H9 (cell line): ENCODE measurements around the gene EEF1E1. TPM values are rescaled to one million over a fixed set of nuclear protein-coding genes. Genes with fewer than 3 reads are reported as not detected.

Experiments used
- DNase-seq: peaks from one replicate; pipeline ENCODE4 v3.0.0-alpha.2; 2017
- H2AFZ ChIP-seq: one replicate; pipeline ENCODE4 v1.6.1; 2013; ENCODE audit warnings: mild to moderate bottlenecking, low read length, control low read depth, moderate library complexity
- H2AK5ac ChIP-seq: 2 replicates; pipeline ENCODE4 v1.6.1; 2013; ENCODE audit warnings: low read length, control low read depth, mixed read lengths; ENCODE audit not compliant: insufficient read length
- H2BK120ac ChIP-seq: one replicate; pipeline ENCODE4 v1.6.1; 2013; ENCODE audit warnings: low read depth, mild to moderate bottlenecking, low read length, control low read depth, inconsistent platforms; ENCODE audit not compliant: poor library complexity, severe bottlenecking
- H2BK12ac ChIP-seq: 2 replicates; pipeline ENCODE4 v1.6.1; 2013; ENCODE audit warnings: low read length, control low read depth, mixed read lengths, low read depth; ENCODE audit not compliant: insufficient read length
- H2BK15ac ChIP-seq: 2 replicates; pipeline ENCODE4 v1.6.1; 2013; ENCODE audit warnings: low read depth, low read length, control low read depth
- H2BK20ac ChIP-seq: one replicate; pipeline ENCODE4 v1.6.1; 2013; ENCODE audit warnings: low read depth, mild to moderate bottlenecking, low read length, control low read depth, inconsistent platforms; ENCODE audit not compliant: poor library complexity, severe bottlenecking
- H2BK5ac ChIP-seq: 2 replicates; pipeline ENCODE4 v1.6.1; 2013; ENCODE audit warnings: low read length, control low read depth, mixed read lengths; ENCODE audit not compliant: insufficient read length
- H3K14ac ChIP-seq: 2 replicates; pipeline ENCODE4 v1.6.1; 2013; ENCODE audit warnings: low read length, control low read depth; ENCODE audit not compliant: insufficient read depth
- H3K18ac ChIP-seq: 2 replicates; pipeline ENCODE4 v1.6.1; 2013; ENCODE audit warnings: low read depth, mild to moderate bottlenecking, mixed read lengths, low read length, control low read depth; ENCODE audit not compliant: insufficient read length
- H3K23ac ChIP-seq: 2 replicates; pipeline ENCODE4 v1.6.1; 2013; ENCODE audit warnings: low read length, control low read depth, mixed read lengths, low read depth; ENCODE audit not compliant: insufficient read length
- H3K23me2 ChIP-seq: 2 replicates; pipeline ENCODE4 v1.6.1; 2013; ENCODE audit warnings: low read depth, mild to moderate bottlenecking, mixed read lengths, low read length, control low read depth; ENCODE audit not compliant: insufficient read length, poor library complexity, severe bottlenecking
- H3K27ac ChIP-seq: 2 replicates; pipeline ENCODE4 v1.5.1; 2013; ENCODE audit warnings: low read length, control low read depth, mixed read lengths, low read depth; ENCODE audit not compliant: insufficient read length
- H3K27me3 ChIP-seq: 2 replicates; pipeline ENCODE4 v1.6.1; 2013; ENCODE audit warnings: low read length, control low read depth, inconsistent platforms; ENCODE audit not compliant: insufficient read depth
- H3K4ac ChIP-seq: 2 replicates; pipeline ENCODE4 v1.6.1; 2013; ENCODE audit warnings: low read depth, mild to moderate bottlenecking, control low read depth, inconsistent platforms, low read length, moderate library complexity
- H3K4me1 ChIP-seq: 2 replicates; pipeline ENCODE4 v1.6.1; 2013; ENCODE audit warnings: low read length, control low read depth, inconsistent platforms; ENCODE audit not compliant: insufficient read depth
- H3K4me2 ChIP-seq: 2 replicates; pipeline ENCODE4 v1.6.1; 2013; ENCODE audit warnings: low read length, control low read depth, mixed read lengths; ENCODE audit not compliant: insufficient read length, insufficient read depth
- H3K56ac ChIP-seq: 2 replicates; pipeline ENCODE4 v1.6.1; 2013; ENCODE audit warnings: low read depth, mild to moderate bottlenecking, mixed read lengths, low read length, control low read depth; ENCODE audit not compliant: insufficient read length
- H3K79me1 ChIP-seq: 2 replicates; pipeline ENCODE4 v1.6.1; 2013; ENCODE audit warnings: low read depth, mild to moderate bottlenecking, moderate library complexity, low read length, control low read depth, inconsistent platforms; ENCODE audit not compliant: insufficient read depth, poor library complexity, severe bottlenecking
- H3K79me2 ChIP-seq: 2 replicates; pipeline ENCODE4 v1.6.1; 2013; ENCODE audit warnings: low read length, control low read depth, inconsistent platforms; ENCODE audit not compliant: insufficient read depth
- H3K9ac ChIP-seq: 2 replicates; pipeline ENCODE4 v1.6.1; 2013; ENCODE audit warnings: low read length, control low read depth, mixed read lengths; ENCODE audit not compliant: insufficient read length; ENCODE audit errors: extremely low read depth
- H3K9me3 ChIP-seq: one replicate; pipeline ENCODE4 v1.6.1; 2013; ENCODE audit warnings: low read depth, low read length, inconsistent platforms; ENCODE audit not compliant: control insufficient read depth
- H3T11ph ChIP-seq: one replicate; pipeline ENCODE4 v1.6.1; 2013; ENCODE audit warnings: mild to moderate bottlenecking, low read length, control low read depth, inconsistent platforms
- H4K20me1 ChIP-seq: one replicate; pipeline ENCODE4 v1.6.1; 2013; ENCODE audit not compliant: control insufficient read depth, insufficient read length, insufficient read depth
- H4K5ac ChIP-seq: 2 replicates; pipeline ENCODE4 v1.6.1; 2013; ENCODE audit warnings: low read depth, mild to moderate bottlenecking, mixed read lengths, low read length, control low read depth; ENCODE audit not compliant: insufficient read length
- H4K8ac ChIP-seq: replicated peaks from 2 replicates; pipeline ENCODE4 v1.6.1; 2013; ENCODE audit warnings: low read length, control low read depth, mixed read lengths, low read depth; ENCODE audit not compliant: insufficient read length
- H4K91ac ChIP-seq: 2 replicates; pipeline ENCODE4 v1.6.1; 2013; ENCODE audit warnings: low read depth, mild to moderate bottlenecking, moderate library complexity, mixed read lengths, low read length, control low read depth; ENCODE audit not compliant: insufficient read length
- H3K27ac Mint-ChIP-seq, 3 experiments: 2 replicates in 2 of 3; 3 replicates in 1 of 3; pipeline ENCODE4 v1.8.0; 2020 to 2021; ENCODE audit warnings: mixed read lengths in 3 of 3, mild to moderate bottlenecking in 1 of 3, moderate library complexity in 1 of 3
- H3K27me3 Mint-ChIP-seq: 2 replicates; pipeline ENCODE4 v1.8.0; 2021; ENCODE audit warnings: low read depth, mild to moderate bottlenecking, moderate library complexity, mixed read lengths
- H3K36me3 Mint-ChIP-seq, 3 experiments: 2 replicates in 2 of 3; 3 replicates in 1 of 3; pipeline ENCODE4 v1.8.0; 2020 to 2021; ENCODE audit warnings: low read depth in 3 of 3, mixed read lengths in 3 of 3; ENCODE audit not compliant: insufficient read depth in 1 of 3
- H3K4me1 Mint-ChIP-seq, 2 experiments: 2 replicates each; pipeline ENCODE4 v1.8.0; 2020; ENCODE audit warnings: mixed read lengths in 2 of 2
- H3K4me3 Mint-ChIP-seq, 2 experiments: 2 replicates in 1 of 2; 3 replicates in 1 of 2; pipeline ENCODE4 v1.8.0; 2020 to 2021; ENCODE audit warnings: mild to moderate bottlenecking in 2 of 2, mixed read lengths in 2 of 2, moderate library complexity in 1 of 2
- H3K9me3 Mint-ChIP-seq, 2 experiments: 2 replicates in 1 of 2; 3 replicates in 1 of 2; pipeline ENCODE4 v1.8.0; 2020; ENCODE audit warnings: mild to moderate bottlenecking in 2 of 2, mixed read lengths in 2 of 2, moderate library complexity in 1 of 2
- WGBS: extraction: QIAGEN DNeasy Blood & Tissue Kit; methylation state at CpG from one replicate; pipeline ENCODE4 v1.1.7; 2013; ENCODE audit warnings: missing lambda C conversion rate, low lambda C conversion rate, mixed read lengths; ENCODE audit not compliant: insufficient read length; ENCODE audit errors: extremely low coverage; 5-methylcytosine and 5-hydroxymethylcytosine counted together
- total RNA-seq: library from RNA; stranded (reverse); gene quantifications from 2 replicates; pipeline ENCODE4 v1.2.1, GENCODE V29; 2021
- TF ChIP-seq, protein P1 (sequence below): fragments of 200-600 bp; sonication (generic); conservative IDR thresholded peaks from 3 replicates; pipeline ENCODE4 v1.8.0; 2021; ENCODE audit warnings: antibody characterized with exemption, mild to moderate bottlenecking

The EEF1E1 gene
- total RNA-seq, 1 experiment from 2014 or later = 71.8 TPM

GRCh38 chr6:8074213-8074612, 28.1 kb downstream of the EEF1E1 start:
- no peak overlapping the region for H3K4me3 Mint-ChIP-seq
- Histone ChIP-seq H3K18ac (no peak overlapping the region), H4K8ac (no peak overlapping the region), H3K9ac (no peak overlapping the region), H3K14ac (no peak overlapping the region), H2AK5ac (no peak overlapping the region), H3K79me2 (no peaks in the 10 kb centered on the region), H3K27ac (no peak overlapping the region), H3K56ac (no peak overlapping the region), H2BK5ac (no peak overlapping the region), H3K9me3 (no peaks in the 10 kb centered on the region), H4K91ac (no peak overlapping the region), H2BK120ac (no peak overlapping the region), H2BK12ac (no peak overlapping the region), H3K4me1 (no peaks in the 10 kb centered on the region), H3K79me1 (no peaks in the 10 kb centered on the region), H3K23me2 (no peaks in the 10 kb centered on the region), H2BK20ac (no peak overlapping the region), H4K5ac (no peak overlapping the region), H3T11ph (no peak overlapping the region), H4K20me1 (no peaks in the 10 kb centered on the region), H3K4ac (no peak overlapping the region), H2BK15ac (no peak overlapping the region), H2AFZ (no peak overlapping the region), H3K27me3 (no peaks in the 10 kb centered on the region), H3K4me2 (no peak overlapping the region), H3K23ac (no peak overlapping the region)
- no peak overlapping the region for H3K27ac Mint-ChIP-seq
- H3K4me1 Mint-ChIP-seq = no peaks in the 10 kb centered on the region
- peaks cover 7% of the 10 kb centered on the region for H3K27me3 Mint-ChIP-seq
- no peak for DNase-seq
- WGBS = no CpG with 5 or more reads among the region's 4 CpGs
- peaks cover 0 to 6% of the 10 kb centered on the region in 2 experiments; a peak in 1 of 5 replicates for H3K9me3 Mint-ChIP-seq
- TF ChIP-seq, protein P1, sequence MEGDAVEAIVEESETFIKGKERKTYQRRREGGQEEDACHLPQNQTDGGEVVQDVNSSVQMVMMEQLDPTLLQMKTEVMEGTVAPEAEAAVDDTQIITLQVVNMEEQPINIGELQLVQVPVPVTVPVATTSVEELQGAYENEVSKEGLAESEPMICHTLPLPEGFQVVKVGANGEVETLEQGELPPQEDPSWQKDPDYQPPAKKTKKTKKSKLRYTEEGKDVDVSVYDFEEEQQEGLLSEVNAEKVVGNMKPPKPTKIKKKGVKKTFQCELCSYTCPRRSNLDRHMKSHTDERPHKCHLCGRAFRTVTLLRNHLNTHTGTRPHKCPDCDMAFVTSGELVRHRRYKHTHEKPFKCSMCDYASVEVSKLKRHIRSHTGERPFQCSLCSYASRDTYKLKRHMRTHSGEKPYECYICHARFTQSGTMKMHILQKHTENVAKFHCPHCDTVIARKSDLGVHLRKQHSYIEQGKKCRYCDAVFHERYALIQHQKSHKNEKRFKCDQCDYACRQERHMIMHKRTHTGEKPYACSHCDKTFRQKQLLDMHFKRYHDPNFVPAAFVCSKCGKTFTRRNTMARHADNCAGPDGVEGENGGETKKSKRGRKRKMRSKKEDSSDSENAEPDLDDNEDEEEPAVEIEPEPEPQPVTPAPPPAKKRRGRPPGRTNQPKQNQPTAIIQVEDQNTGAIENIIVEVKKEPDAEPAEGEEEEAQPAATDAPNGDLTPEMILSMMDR = no peak
- H3K36me3 Mint-ChIP-seq = peaks cover 11 to 16% (median 13%) of the 10 kb centered on the region in 3 experiments
